GM10847 (cell line): Measurements from ENCODE around the gene TATDN3.

ENCODE experiments used
- POLR2A ChIP-seq: IDR thresholded peaks from 2 replicates; pipeline ENCODE4 v1.6.1; 2011; ENCODE audit not compliant: insufficient read length; ENCODE audit errors: extremely low read depth

TATDN3 gene

GRCh38 chr1:212857992-212858460 lies 66.3 kb downstream of the TATDN3 start, which contains the start of gene FLVCR1:
FLVCR1 (plus strand) TSS chr1:212858275; CDS start chr1:212858453, 178 bp downstream.
- TF ChIP-seq POLR2A, result peak; percentile 84

GRCh38 chr1:212858461-212859265 lies 67.0 kb downstream of the TATDN3 start:
- no peak for TF ChIP-seq POLR2A

GRCh38 chr1:212860713-212861581 lies 69.3 kb downstream of the TATDN3 start:
- TF ChIP-seq POLR2A, result no peak

- no peak for TF ChIP-seq POLR2A
Observed at GRCh38 chr1:212862111-212862690, 70.5 kb downstream of the TATDN3 start.

GRCh38 chr1:212864201-212864600 lies 72.5 kb downstream of the TATDN3 start:
- no peak for TF ChIP-seq POLR2A
